ENCODE measurements around the gene CCL13.

- TF ChIP-seq CTCF (IDR thresholded peaks at IDR 0.05) (no peak), POLR2A (IDR thresholded peaks at IDR 0.05) (no peak)
Measured at GRCh38 chr17:34384822-34385605, 28.7 kb downstream of the CCL13 start.

Measured in esophagus squamous epithelium (tissue), 4 donors.